Heart left ventricle (tissue), 13 donors: ENCODE data around the gene PTPRN2.

Experiments
- CTCF ChIP-seq, 12 donors: fragments of 200-600 bp; sonication (generic) in 4 of 12; IDR thresholded peaks; one replicate each; pipeline versions ENCODE4 v1.5.0 to v1.8.0; 2018 to 2022; ENCODE audit warnings: antibody characterized with exemption in 12 of 12, mild to moderate bottlenecking in 5 of 12
- POLR2A ChIP-seq, 2 donors: fragments of 450-650 bp; IDR thresholded peaks; one replicate each; pipeline ENCODE4 v1.6.1; 2017; ENCODE audit warnings: antibody characterized with exemption in 2 of 2, mild to moderate bottlenecking in 2 of 2, moderate library complexity in 2 of 2
- donor health status: ischemic (EF 13 %, LVEDD 7.1; RV severe dilation, severe dysfunction).
- donor health status: DM: no; HTN: yes; CAD: no.
- donor health status: DM: no; HTN: no; CAD: no.
- donor health status: ischemic (EF 25% LVEDD 6.9; RV normal size, moderate dysfunction).
- donor health status: ischemic (EF 25% LVEDD 5.7; RV mildly dilated, moderate dysfunction).
- donor health status: ischemic (EF 35%, LVEDD 5.7; RV mildly dilated, moderate dysfunction).
- donor health status: nonischemic (EF 11% LVEDD 7.7; RV severe dilation, severe dysfunction).
- donor health status: DM: yes; HTN: yes; CAD: no.
- donor health status: PGD.
- donor health status: ischemic (EF 29% LVEDD 5.4; RV normal size, mild dysfunction).
- donor health status: nonischemic (EF 23%, LVEDD 6.1; RV moderate dilation, normal function).

DNA sequence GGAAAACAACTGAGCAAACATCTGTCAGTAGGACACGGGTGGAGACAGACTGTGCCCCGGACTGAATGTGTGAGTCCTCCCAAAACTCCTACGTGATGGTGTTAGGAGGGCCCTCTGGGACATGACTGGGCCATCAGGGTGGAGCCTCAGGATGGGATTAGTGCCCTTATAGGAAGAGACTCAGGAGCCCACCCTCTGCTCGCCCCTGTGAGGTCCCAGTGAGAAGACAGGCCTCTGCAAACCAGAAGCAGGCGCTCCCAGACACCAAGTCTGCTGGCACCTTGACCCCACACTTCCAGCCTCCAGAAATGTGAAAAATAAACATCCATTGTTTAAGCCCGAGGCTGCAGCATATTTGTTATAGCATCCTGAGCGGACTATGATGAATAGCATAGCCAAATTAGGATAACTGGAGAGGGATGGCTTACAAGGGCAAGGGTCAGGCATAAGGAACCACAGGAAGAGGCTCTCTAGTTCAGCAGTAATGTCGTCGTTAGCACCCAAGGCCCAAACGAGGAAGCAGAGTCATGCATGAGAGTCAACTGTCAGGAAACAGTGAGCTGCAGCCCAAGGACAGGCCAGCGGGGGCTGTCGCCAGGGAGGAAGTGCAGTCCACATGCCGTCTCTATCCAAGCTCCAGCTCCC, 50.6 kb downstream of the PTPRN2 start:
- TF ChIP-seq CTCF (IDR thresholded peaks at IDR 0.05) = no peak
- no peak for TF ChIP-seq POLR2A (IDR thresholded peaks at IDR 0.05)
